WTC11 (cell line): Measurements from ENCODE around the gene BBS2. TPM values are rescaled to one million over a fixed set of nuclear protein-coding genes. Genes with fewer than 3 reads are reported as not detected.

Experiments used
- ATAC-seq: fragments of 200-7000 bp; cut with Tn5 transposase; 2 replicates; pipeline ENCODE4 v1.10.0; 2021; ENCODE audit warnings: mild to moderate bottlenecking, moderate library complexity
- CTCF ChIA-PET: fragments of 300-600 bp; sonication (Branson Sonifier 250); formaldehyde crosslinking; loops from one replicate; lab custom pipeline; 2021; ENCODE audit warnings: antibody characterized with exemption; lab: Charles Lee
- POLR2A ChIA-PET: fragments of 350-600 bp; sonication (Branson Sonifier 250); formaldehyde crosslinking; loops from one replicate; lab custom pipeline; 2021; ENCODE audit warnings: antibody characterized with exemption; lab: Charles Lee
- DNase-seq: peaks from one replicate; pipeline ENCODE4 v3.0.0; 2021; ENCODE audit warnings: low spot score
- H3K27ac Mint-ChIP-seq: 2 replicates; pipeline ENCODE4 v1.8.0; 2021; ENCODE audit warnings: mixed read lengths
- H3K27me3 Mint-ChIP-seq: 2 replicates; pipeline ENCODE4 v1.8.0; 2021; ENCODE audit warnings: low read depth, mild to moderate bottlenecking, moderate library complexity, mixed read lengths
- H3K36me3 Mint-ChIP-seq: 2 replicates; pipeline ENCODE4 v1.8.0; 2021; ENCODE audit warnings: mixed read lengths
- H3K4me1 Mint-ChIP-seq: 2 replicates; pipeline ENCODE4 v1.8.0; 2022; ENCODE audit warnings: mixed read lengths
- H3K4me3 Mint-ChIP-seq: 2 replicates; pipeline ENCODE4 v1.8.0; 2021; ENCODE audit warnings: mild to moderate bottlenecking, moderate library complexity, mixed read lengths
- H3K9me3 Mint-ChIP-seq: 2 replicates; pipeline ENCODE4 v1.8.0; 2021; ENCODE audit warnings: mixed read lengths
- AR ChIP-seq: fragments of 250-450 bp; sonication (Bioruptor Pico); IDR thresholded peaks from 2 replicates; pipeline ENCODE4 v1.9.0; 2021; ENCODE audit warnings: mild to moderate bottlenecking
- ARID4B ChIP-seq: sonication (generic); formaldehyde crosslinking; IDR thresholded peaks from 2 replicates; pipeline ENCODE4 v1.8.0; 2023; ENCODE audit warnings: missing genetic modification reagents, mild to moderate bottlenecking, borderline replicate concordance
- CREB1 ChIP-seq: sonication (generic); formaldehyde crosslinking; IDR thresholded peaks from 2 replicates; pipeline ENCODE4 v1.8.0; 2023; ENCODE audit warnings: mild to moderate bottlenecking, missing genetic modification reagents
- MYBL2 ChIP-seq: sonication (generic); formaldehyde crosslinking; IDR thresholded peaks from 2 replicates; pipeline ENCODE4 v1.8.1; 2023; ENCODE audit warnings: mild to moderate bottlenecking, moderate library complexity, missing genetic modification reagents
- NR3C1 ChIP-seq: sonication (generic); formaldehyde crosslinking; conservative IDR thresholded peaks from 2 replicates; pipeline ENCODE4 v1.8.1; 2023; ENCODE audit warnings: low read depth, mild to moderate bottlenecking, missing genetic modification reagents
- RELA ChIP-seq: sonication (generic); formaldehyde crosslinking; IDR thresholded peaks from 2 replicates; pipeline ENCODE4 v1.8.1; 2022; ENCODE audit warnings: missing genetic modification reagents, mild to moderate bottlenecking, borderline replicate concordance
- RORB ChIP-seq: fragments of 250-450 bp; sonication (Bioruptor Pico); IDR thresholded peaks from 2 replicates; pipeline ENCODE4 v1.9.0; 2021; ENCODE audit warnings: mild to moderate bottlenecking
- TEAD4 ChIP-seq: sonication (generic); formaldehyde crosslinking; IDR thresholded peaks from 2 replicates; pipeline ENCODE4 v1.8.0; 2022; ENCODE audit warnings: mild to moderate bottlenecking, missing genetic modification reagents
- ZNF232 ChIP-seq: sonication (generic); formaldehyde crosslinking; IDR thresholded peaks from 2 replicates; pipeline ENCODE4 v1.8.0; 2022; ENCODE audit warnings: mild to moderate bottlenecking, missing genetic modification reagents
- ZNF396 ChIP-seq: fragments of 250-450 bp; sonication (Bioruptor Pico); IDR thresholded peaks from 2 replicates; pipeline ENCODE4 v1.8.0; 2021; ENCODE audit warnings: mild to moderate bottlenecking, moderate library complexity, borderline replicate concordance
- ZNF671 ChIP-seq: fragments of 250-450 bp; sonication (Bioruptor Pico); IDR thresholded peaks from 2 replicates; pipeline ENCODE4 v1.8.0; 2021; ENCODE audit warnings: mild to moderate bottlenecking
- total RNA-seq: library from RNA; stranded (reverse); gene quantifications from 3 replicates; pipeline ENCODE4 v1.2.3, GENCODE V29; 2021
- TF ChIP-seq, protein P1 (sequence below): sonication (generic); formaldehyde crosslinking; IDR thresholded peaks from 2 replicates; pipeline ENCODE4 v1.8.0; 2023; ENCODE audit warnings: missing genetic modification reagents
- TF ChIP-seq, protein P2 (sequence below): sonication (generic); formaldehyde crosslinking; IDR thresholded peaks from 2 replicates; pipeline ENCODE4 v1.8.1; 2022; ENCODE audit warnings: low read depth, mild to moderate bottlenecking, moderate library complexity, missing genetic modification reagents, borderline replicate concordance

The BBS2 gene
- total RNA-seq, 1 experiment from 2014 or later = 19.1 TPM

DNA sequence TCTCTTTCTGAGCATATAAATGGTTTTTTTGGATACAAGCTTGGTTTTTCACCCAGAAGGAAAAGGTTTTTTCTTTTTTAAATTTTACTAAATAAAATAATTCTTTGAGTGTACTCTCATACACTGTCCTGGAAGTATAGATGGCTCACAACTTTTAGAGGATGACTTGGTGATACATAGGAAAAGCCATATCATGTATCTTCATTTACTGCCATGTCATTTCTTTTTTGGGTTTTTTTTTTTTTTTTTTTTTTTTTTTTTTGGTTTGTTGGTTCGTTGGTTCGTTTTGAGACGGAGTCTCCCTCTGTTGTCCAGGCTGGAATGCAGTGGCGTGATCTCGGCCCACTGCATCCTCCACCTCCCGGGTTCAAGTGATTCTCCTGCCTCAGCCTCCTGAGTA, 56.7 kb downstream of the BBS2 start:
- no peaks in the 10 kb centered on the region for H3K4me1 Mint-ChIP-seq
- no peak for DNase-seq
- no peak overlapping the region for H3K27ac Mint-ChIP-seq
- peaks cover 76% of the 10 kb centered on the region for H3K36me3 Mint-ChIP-seq
- POLR2A ChIA-PET = interaction anchor here (0.6 to 0.7 kb wide), 3 partner anchors 613 to 1429 kb away, joined by 3 to 5 read pairs (median 3); no protein-coding TSS in a partner anchor
- TF ChIP-seq AR (CRISPR knock-in tag) = no peak
- no peak for TF ChIP-seq NR3C1
- TF ChIP-seq MYBL2 = no peak
- no peak for TF ChIP-seq RELA (CRISPR knock-in tag)
- no peak for TF ChIP-seq ZNF671 (CRISPR knock-in tag)
- TF ChIP-seq, protein P1, sequence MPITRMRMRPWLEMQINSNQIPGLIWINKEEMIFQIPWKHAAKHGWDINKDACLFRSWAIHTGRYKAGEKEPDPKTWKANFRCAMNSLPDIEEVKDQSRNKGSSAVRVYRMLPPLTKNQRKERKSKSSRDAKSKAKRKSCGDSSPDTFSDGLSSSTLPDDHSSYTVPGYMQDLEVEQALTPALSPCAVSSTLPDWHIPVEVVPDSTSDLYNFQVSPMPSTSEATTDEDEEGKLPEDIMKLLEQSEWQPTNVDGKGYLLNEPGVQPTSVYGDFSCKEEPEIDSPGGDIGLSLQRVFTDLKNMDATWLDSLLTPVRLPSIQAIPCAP (CRISPR knock-in tag) = no peak
- no peak for TF ChIP-seq CREB1
- TF ChIP-seq, all 79 proteins: peak for 0
- no peak for ATAC-seq
- CTCF ChIA-PET = interaction anchor here (0.6 kb wide), 1 partner anchor 62 kb away, joined by 4 read pairs; no protein-coding TSS in a partner anchor
- no peak overlapping the region for H3K4me3 Mint-ChIP-seq
- no peaks in the 10 kb centered on the region for H3K9me3 Mint-ChIP-seq
- no peaks in the 10 kb centered on the region for H3K27me3 Mint-ChIP-seq

GRCh38 chr16:56462064-56462796, 57.6 kb downstream of the BBS2 start:
- Mint-ChIP-seq H3K27ac (no peak overlapping the region), H3K4me3 (no peak overlapping the region), H3K4me1 (no peaks in the 10 kb centered on the region), H3K36me3 (peaks cover 73% of the 10 kb centered on the region), H3K27me3 (no peaks in the 10 kb centered on the region), H3K9me3 (no peaks in the 10 kb centered on the region)
- DNase-seq (no peak), ATAC-seq (no peak)
- CTCF ChIA-PET = no interaction called here
- POLR2A ChIA-PET = no interaction called here
- TF ChIP-seq TEAD4 (CRISPR knock-in tag) = no peak
- TF ChIP-seq ZNF232 (CRISPR knock-in tag) = no peak
- TF ChIP-seq, all 79 proteins: peak for 0

GRCh38 chr16:56460101-56460500, 59.7 kb downstream of the BBS2 start:
- CTCF ChIA-PET = interaction anchor here (0.9 kb wide), 1 partner anchor 9 kb away, joined by 3 read pairs; the partner anchor contains the start of genes NUDT21 and OGFOD1
- POLR2A ChIA-PET = no interaction called here
- ATAC-seq (no peak), DNase-seq (no peak)
- Mint-ChIP-seq H3K9me3 (no peaks in the 10 kb centered on the region), H3K27ac (no peak overlapping the region), H3K36me3 (peaks cover 73% of the 10 kb centered on the region), H3K27me3 (no peaks in the 10 kb centered on the region), H3K4me1 (no peaks in the 10 kb centered on the region), H3K4me3 (no peak overlapping the region)
- TF ChIP-seq, protein P2, sequence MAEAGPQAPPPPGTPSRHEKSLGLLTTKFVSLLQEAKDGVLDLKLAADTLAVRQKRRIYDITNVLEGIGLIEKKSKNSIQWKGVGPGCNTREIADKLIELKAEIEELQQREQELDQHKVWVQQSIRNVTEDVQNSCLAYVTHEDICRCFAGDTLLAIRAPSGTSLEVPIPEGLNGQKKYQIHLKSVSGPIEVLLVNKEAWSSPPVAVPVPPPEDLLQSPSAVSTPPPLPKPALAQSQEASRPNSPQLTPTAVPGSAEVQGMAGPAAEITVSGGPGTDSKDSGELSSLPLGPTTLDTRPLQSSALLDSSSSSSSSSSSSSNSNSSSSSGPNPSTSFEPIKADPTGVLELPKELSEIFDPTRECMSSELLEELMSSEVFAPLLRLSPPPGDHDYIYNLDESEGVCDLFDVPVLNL (CRISPR knock-in tag) = no peak
- no peak for TF ChIP-seq RORB (CRISPR knock-in tag)
- TF ChIP-seq ZNF396 = no peak
- no peak for TF ChIP-seq ARID4B (CRISPR knock-in tag)
- TF ChIP-seq TEAD4 (CRISPR knock-in tag) = no peak
